ENCODE data around the gene RNF25.

The RNF25 gene

DNA sequence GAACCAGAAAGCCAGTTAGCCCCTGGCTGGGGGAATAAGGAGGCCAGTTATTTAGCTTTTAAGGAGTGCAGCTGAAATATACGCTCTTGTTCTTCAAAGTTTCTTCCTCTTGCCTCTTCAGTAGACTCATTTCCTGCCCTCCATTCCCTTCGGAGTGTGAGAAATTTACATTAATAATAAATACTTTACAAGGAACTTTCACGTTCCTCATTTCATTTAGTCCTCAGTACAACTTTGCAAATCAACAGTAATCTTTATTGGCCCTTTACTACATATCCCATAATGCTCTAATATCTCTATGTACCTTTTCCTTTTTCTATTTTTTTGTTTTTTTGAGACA lies 48.5 kb downstream of the RNF25 start:
- DNase-seq (ENCODE audit: low spot score) = no peak

GRCh38 chr2:218622606-218623365 lies 49.0 kb downstream of the RNF25 start:
- no peak for DNase-seq (ENCODE audit: low spot score)

DNA sequence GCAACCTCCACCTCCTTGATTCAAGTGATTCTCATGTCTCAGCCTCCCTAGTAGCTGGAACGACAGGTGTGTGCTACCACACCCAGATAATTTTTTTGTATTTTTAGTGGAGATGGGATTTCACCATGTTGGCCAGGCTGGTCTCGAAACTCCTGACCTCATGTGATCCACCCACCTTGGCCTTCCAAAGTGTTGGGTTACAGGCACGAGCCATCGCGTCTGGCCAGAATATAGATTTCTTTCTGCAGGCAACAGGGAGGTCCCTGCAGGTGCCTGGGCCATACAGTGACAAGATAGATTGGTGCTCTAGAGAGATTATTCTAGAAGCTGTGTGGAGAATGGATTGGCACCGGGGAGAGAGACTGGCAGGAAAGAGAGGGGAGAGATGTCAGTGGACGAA lies 50.8 kb downstream of the RNF25 start:
- no peak for DNase-seq (ENCODE audit: low spot score)

DNA sequence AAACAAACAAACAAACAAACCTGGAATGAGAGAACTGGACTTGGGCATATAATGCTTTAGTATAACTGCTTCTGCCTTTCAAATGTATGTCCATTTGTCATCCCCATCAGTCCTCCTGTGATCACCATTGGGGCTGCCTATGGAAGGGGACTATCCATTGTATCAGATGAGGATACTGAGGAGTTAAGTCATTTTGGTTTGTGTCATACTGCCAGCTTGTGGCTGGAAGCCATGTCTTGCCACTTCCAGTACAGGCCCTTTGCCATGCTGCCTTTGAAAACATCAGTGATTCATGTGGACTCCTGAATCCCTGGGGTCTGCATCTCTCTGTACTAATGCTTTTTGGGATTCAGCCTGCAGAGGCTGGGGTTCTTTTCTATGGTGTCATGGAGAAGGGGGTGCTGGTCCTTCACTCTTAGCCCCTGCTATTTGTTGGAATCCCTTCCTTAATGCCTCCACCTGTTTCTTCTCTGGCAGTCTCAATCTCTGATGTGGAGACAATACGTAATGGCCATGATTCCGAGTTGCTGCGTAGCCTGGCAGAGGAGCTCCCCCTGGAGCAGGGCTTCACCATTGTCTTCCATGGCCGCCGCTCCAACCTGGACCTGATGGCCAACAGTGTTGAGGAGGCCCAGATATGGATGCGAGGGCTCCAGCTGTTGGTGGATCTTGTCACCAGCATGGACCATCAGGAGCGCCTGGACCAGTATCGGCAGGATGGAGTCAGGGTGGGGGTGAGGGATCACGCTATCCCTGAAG lies 53.5 kb downstream of the RNF25 start:
- no peak for DNase-seq (ENCODE audit: low spot score)

DNA sequence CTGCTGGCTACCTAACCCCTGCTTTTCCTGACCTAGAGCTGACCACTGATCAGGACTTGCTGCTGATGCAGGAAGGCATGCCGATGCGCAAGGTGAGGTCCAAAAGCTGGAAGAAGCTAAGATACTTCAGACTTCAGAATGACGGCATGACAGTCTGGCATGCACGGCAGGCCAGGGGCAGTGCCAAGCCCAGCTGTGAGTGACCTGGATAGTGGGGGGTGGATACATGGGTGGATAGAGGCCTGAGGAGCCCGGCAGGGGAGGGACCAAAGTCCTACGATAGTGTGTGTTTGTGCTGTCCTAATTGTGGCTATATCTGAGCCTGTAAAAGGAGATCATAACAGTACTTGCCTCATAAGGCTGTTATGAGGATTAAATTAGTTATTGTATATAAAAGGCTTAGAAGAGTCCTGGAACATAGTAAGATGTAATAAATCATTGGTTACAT lies 55.9 kb downstream of the RNF25 start:
- DNase-seq (ENCODE audit: low spot score) = no peak

Measured in CD4-positive, alpha-beta T cell treated with Interleukin-15 for 4 hours (primary cell).